Breast epithelium (tissue), 3 donors: ENCODE measurements around the gene APOO.
"Not testable (repeated sequence)": the region's sequence is repeated elsewhere in the genome, so short reads cannot be mapped to it uniquely, and the experiment has no call there.

Experiments
- CTCF ChIP-seq, 3 donors: fragments of 450-650 bp; IDR thresholded peaks; one replicate each; pipeline ENCODE4 v1.5.1; 2016 to 2017; ENCODE audit warnings: antibody characterized with exemption in 3 of 3, mild to moderate bottlenecking in 3 of 3, moderate library complexity in 3 of 3
- POLR2A ChIP-seq: fragments of 450-650 bp; IDR thresholded peaks from one replicate; pipeline ENCODE4 v1.6.1; 2016; ENCODE audit warnings: antibody characterized with exemption, mild to moderate bottlenecking, moderate library complexity
- POLR2AphosphoS5 ChIP-seq, 3 donors: sonication (generic); formaldehyde crosslinking; IDR thresholded peaks; one replicate each; pipeline ENCODE4 v1.6.1; 2017; ENCODE audit warnings: antibody characterized with exemption in 3 of 3

DNA sequence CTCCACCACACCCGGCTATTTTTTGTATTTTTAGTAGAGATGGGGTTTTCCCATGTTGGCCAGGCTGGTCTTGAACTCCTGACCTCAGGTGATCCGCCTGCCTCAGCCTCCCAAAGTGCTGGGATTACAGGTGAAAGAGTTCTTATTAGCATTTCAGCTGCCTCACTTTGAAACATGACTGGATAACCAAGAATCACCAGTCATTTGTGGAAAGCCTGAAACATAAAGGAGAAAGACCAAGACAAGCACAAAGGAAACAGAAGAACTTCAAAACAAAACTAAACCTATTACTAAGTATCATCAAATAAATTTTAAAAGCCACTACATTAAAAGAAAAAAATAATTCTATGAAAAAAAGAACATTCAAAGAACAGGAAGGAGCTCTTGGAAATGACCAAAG is 45.8 kb downstream of the APOO start:
- not testable (repeated sequence) for TF ChIP-seq POLR2A; POLR2AphosphoS5 (IDR thresholded peaks at IDR 0.05); CTCF (IDR thresholded peaks at IDR 0.05)
